K562 (cell line): ENCODE measurements around the gene OTUB2. TPM values are rescaled to one million over a fixed set of nuclear protein-coding genes. Genes with fewer than 3 reads are reported as not detected.
A peak's percentile ranks its signal among the peaks of the same experiment; 100 is the strongest.

ENCODE experiments used
- ATAC-seq: fragments of 200-7000 bp; cut with Tn5 transposase; 3 replicates; pipeline ENCODE4 v1.9.1; 2020; ENCODE audit warnings: moderate library complexity
- BruUV-seq: library from RNA; stranded (reverse); fragments of 400-500 nt; replicated peaks from 2 replicates; lab custom pipeline; 2021; lab: Mats Ljungman, UMichigan
- CTCF ChIA-PET: fragments of 300-600 bp; formaldehyde crosslinking; extraction: SDS; loops from one replicate; lab custom pipeline; 2021; ENCODE audit warnings: low intra/inter-chr PET ratio; lab: Yijun Ruan, JAX
- POLR2A ChIA-PET: fragments of 300-600, 350-650 bp; sonication (Branson Sonifier 250); formaldehyde crosslinking; extraction: SDS; loops from one replicate; lab custom pipeline; 2021; ENCODE audit warnings: antibody characterized with exemption, inconsistent platforms; lab: Yijun Ruan, JAX
- DNase-seq, 4 experiments: peaks; one replicate each; pipeline versions ENCODE4 v3.0.0 to v3.0.0-alpha.2; 2011 to 2018; ENCODE audit warnings: low spot score in 3 of 4, mixed read lengths in 3 of 4; ENCODE audit errors: extremely low read depth in 1 of 4
- FAIRE-seq: peaks from 2 replicates; lab custom pipeline; 2011; peaks lifted over from hg19 to GRCh38; lab: Jason Lieb, UNC
- H2AFZ ChIP-seq: 2 replicates; pipeline ENCODE4 v1.6.0; 2011; ENCODE audit warnings: low read depth, low read length, control low read depth, inconsistent platforms
- H3K27ac ChIP-seq: fragments of 200-600 bp; 3 replicates; pipeline ENCODE4 v1.8.0; 2011; ENCODE audit warnings: low read depth, mild to moderate bottlenecking, control low read depth, inconsistent platforms, low read length, moderate library complexity, mixed read lengths; ENCODE audit errors: extremely low read depth
- H3K27me3 ChIP-seq, 2 experiments: fragments of 300-600 bp in 1 of 2; 2 replicates in 1 of 2; 3 replicates in 1 of 2; pipeline versions ENCODE4 v1.6.0 to v1.8.0; 2011; ENCODE audit warnings: inconsistent platforms in 2 of 2, low read length in 2 of 2, mild to moderate bottlenecking in 1 of 2, mixed read lengths in 1 of 2, moderate library complexity in 1 of 2; ENCODE audit not compliant: control insufficient read depth in 2 of 2, insufficient read depth in 2 of 2
- H3K36me3 ChIP-seq: fragments of 300-600 bp; 3 replicates; pipeline ENCODE4 v1.8.0; 2011; ENCODE audit warnings: mild to moderate bottlenecking, low read length, inconsistent platforms; ENCODE audit not compliant: control insufficient read depth, insufficient read depth
- H3K4me1 ChIP-seq, 2 experiments: fragments of 200-600 bp in 1 of 2; replicated peaks in 1 of 2; 2 replicates in 1 of 2; 3 replicates in 1 of 2; pipeline versions ENCODE4 v1.5.1 to v1.8.0; 2011; ENCODE audit warnings: inconsistent platforms in 2 of 2, low read length in 2 of 2, mild to moderate bottlenecking in 1 of 2, mixed read lengths in 1 of 2, moderate library complexity in 1 of 2; ENCODE audit not compliant: control insufficient read depth in 2 of 2, insufficient read depth in 2 of 2
- H3K4me2 ChIP-seq: 2 replicates; pipeline ENCODE4 v1.6.1; 2011; ENCODE audit warnings: low read length, control low read depth, inconsistent platforms, mixed read lengths; ENCODE audit not compliant: insufficient read depth
- H3K4me3 ChIP-seq: fragments of 200-600 bp; sonication (generic), shearing (Covaris generic); 2 replicates; pipeline ENCODE4 v1.5.1; 2016; ENCODE audit warnings: control low read depth, inconsistent platforms
- H3K79me2 ChIP-seq: fragments of 200-600 bp; 3 replicates; pipeline ENCODE4 v1.8.0; 2011; ENCODE audit warnings: low read length, inconsistent platforms; ENCODE audit not compliant: control insufficient read depth, insufficient read depth
- H3K9ac ChIP-seq, 2 experiments: 2 replicates each; pipeline versions ENCODE4 v1.6.0 to v1.6.1; 2011; ENCODE audit warnings: low read depth in 2 of 2, low read length in 2 of 2, control low read depth in 1 of 2, inconsistent platforms in 1 of 2, mild to moderate bottlenecking in 1 of 2, mixed read lengths in 1 of 2; ENCODE audit not compliant: insufficient read depth in 1 of 2
- H3K9me1 ChIP-seq: one replicate; pipeline ENCODE4 v1.6.0; 2011; ENCODE audit warnings: inconsistent platforms, mild to moderate bottlenecking, low read length, moderate library complexity; ENCODE audit not compliant: control insufficient read depth, insufficient read depth
- H3K9me3 ChIP-seq: replicated peaks from 2 replicates; pipeline ENCODE4 v1.5.1; 2011; ENCODE audit warnings: low read depth, low read length, inconsistent platforms; ENCODE audit not compliant: control insufficient read depth, insufficient read depth
- H4K20me1 ChIP-seq: replicated peaks from 2 replicates; pipeline ENCODE4 v1.6.1; 2011; ENCODE audit warnings: low read length, inconsistent platforms, mixed read lengths; ENCODE audit not compliant: control insufficient read depth, insufficient read depth
- CEBPZ ChIP-seq: fragments of 150-350 bp; IDR thresholded peaks from 2 replicates; pipeline ENCODE4 v1.6.1; 2014; ENCODE audit warnings: low read depth, mild to moderate bottlenecking, low read length, borderline replicate concordance
- CTBP1 ChIP-seq: fragments of 450-650 bp; IDR thresholded peaks from 2 replicates; pipeline ENCODE4 v1.6.1; 2016; ENCODE audit warnings: borderline replicate concordance
- NFXL1 ChIP-seq: fragments of 450-650 bp; formaldehyde crosslinking; IDR thresholded peaks from 2 replicates; pipeline ENCODE4 v1.4.0; 2021; ENCODE audit warnings: mild to moderate bottlenecking
- PCBP1 ChIP-seq: fragments of 200-400 bp; formaldehyde crosslinking; IDR thresholded peaks from 2 replicates; pipeline ENCODE4 v1.6.1; 2018; ENCODE audit warnings: mild to moderate bottlenecking, low read depth, low read length; ENCODE audit not compliant: poor library complexity, severe bottlenecking
- RBM22 ChIP-seq: fragments of 200-400 bp; formaldehyde crosslinking; IDR thresholded peaks from 2 replicates; pipeline ENCODE4 v1.6.1; 2018; ENCODE audit warnings: low read length, low read depth; ENCODE audit not compliant: poor library complexity, severe bottlenecking
- SMARCB1 ChIP-seq: IDR thresholded peaks from 2 replicates; pipeline ENCODE4 v1.6.1; 2011; ENCODE audit warnings: improper control_type of control experiment, low read depth; ENCODE audit not compliant: insufficient read length
- ZBTB12 ChIP-seq: fragments of 250-450 bp; sonication (Bioruptor Pico); IDR thresholded peaks from 2 replicates; pipeline ENCODE4 v1.4.0; 2020
- ZNF274 ChIP-seq: IDR thresholded peaks from 2 replicates; pipeline ENCODE4 v1.6.1; 2011; ENCODE audit warnings: low read depth, mild to moderate bottlenecking, low read length, moderate library complexity, borderline replicate concordance
- ZNF347 ChIP-seq: fragments of 450-650 bp; formaldehyde crosslinking; IDR thresholded peaks from 2 replicates; pipeline ENCODE4 v1.4.0; 2020; ENCODE audit warnings: low read depth, mild to moderate bottlenecking, moderate library complexity
- whole genome bisulfite sequencing: fragments of 100-300 bp; shearing (Covaris generic); methylation state at CpG from one replicate; pipeline ENCODE4 v1.1.6; 2016; ENCODE audit warnings: low coverage, mixed read lengths; ENCODE audit not compliant: insufficient coverage; ENCODE audit errors: missing lambda C conversion rate; 5-methylcytosine and 5-hydroxymethylcytosine counted together
- in situ Hi-C: fragments of 300-500 bp; cut with MboI; formaldehyde crosslinking; loops from 4 replicates; pipeline ENCODE4 v1.15.0; 2018; ENCODE audit warnings: inconsistent platforms, mixed read lengths
- intact Hi-C: fragments of 100-400 bp; cut with micrococcal nuclease; formaldehyde crosslinking; loops from 2 replicates; pipeline ENCODE4 v1.14.2; 2022
- polyA plus RNA-seq, 8 experiments: library from polyadenylated mRNA; depleted of rRNA in 4 of 8; stranded (reverse) in 5 of 8; unstranded in 3 of 8; fragments of >200 nt; fragmentation: Nextera tagmentation in 2 of 8; fragmentation: Illumina TruSeq in 1 of 8; extraction: Ambion mirVana in 2 of 8; extraction: Trizol in 1 of 8; gene quantifications; 2 replicates each; pipeline versions ENCODE4 v1.2.1 to v1.2.3, GENCODE V29; 2011 to 2014; ENCODE audit warnings: inconsistent platforms in 1 of 8, missing spikeins in 1 of 8
- total RNA-seq, 7 experiments: library from RNA; depleted of rRNA in 6 of 7; stranded (reverse); fragments of >200 nt in 6 of 7; fragmentation: Illumina TruSeq in 2 of 7; extraction: Trizol in 2 of 7; gene quantifications; 2 replicates each; pipeline versions ENCODE4 v1.2.1 to v1.2.3, GENCODE V29; 2011 to 2021; ENCODE audit warnings: low replicate concordance in 1 of 7

OTUB2 gene
- total and polyA plus RNA-seq, 9 of the 15 experiments (the other 6 are each of a cell fraction or from before 2014, with no cell fraction given), result 0.01 to 0.31 (median 0.11) TPM

- FAIRE-seq (no peak), ATAC-seq (no peak), DNase-seq (no peak)
- intact Hi-C loops, result no loop called here
- Histone ChIP-seq H3K27me3 (no peaks in the 10 kb centered on the region), H3K79me2 (peaks cover 95% of the 10 kb centered on the region), H3K9ac (no peak overlapping the region), H3K27ac (no peak overlapping the region), H3K9me1 (no peaks in the 10 kb centered on the region), H3K4me2 (no peak overlapping the region), H3K4me1 (peaks cover 0 to 15% of the 10 kb centered on the region in 2 experiments; a peak in 3 of 5 replicates), H4K20me1 (peaks cover 9% of the 10 kb centered on the region), H3K4me3 (no peak overlapping the region), H3K36me3 (peaks cover 34% of the 10 kb centered on the region), H3K9me3 (no peaks in the 10 kb centered on the region; the same call in 1 of the 2 replicates), H2AFZ (no peak overlapping the region)
- ChIA-PET CTCF (no interaction called here), POLR2A (no interaction called here)
- no peak for TF ChIP-seq NFXL1 (CRISPR knock-in tag)
- TF ChIP-seq RBM22, result no peak
- TF ChIP-seq ZNF347, result no peak
- TF ChIP-seq PCBP1, result no peak
- peak; percentile 65; the same call in 1 of the 2 replicates for TF ChIP-seq ZNF274
- no peak for TF ChIP-seq SMARCB1
- TF ChIP-seq CTBP1, result no peak
- no peak for TF ChIP-seq ZBTB12 (CRISPR knock-in tag)
- no peak for TF ChIP-seq CEBPZ
- BruUV-seq, result no TSS peak
- in situ Hi-C loops, result no loop called here
- 83% methylated on average over 2 of the region's 2 CpGs for WGBS
Measured at GRCh38 chr14:94075008-94075407, 48.9 kb downstream of the OTUB2 start.
